GM12878 (cell line): Measurements from ENCODE around the gene SNRPF. TPM values are rescaled to one million over a fixed set of nuclear protein-coding genes. Genes with fewer than 3 reads are reported as not detected.

Source experiments
- BCL11A ChIP-seq: IDR thresholded peaks from 2 replicates; pipeline ENCODE4 v1.6.1; 2011; ENCODE audit warnings: low read depth, low read length
- BHLHE40 ChIP-seq, 2 experiments: fragments of 450-650 bp in 1 of 2; IDR thresholded peaks; 2 replicates each; pipeline ENCODE4 v1.6.1; 2011 to 2017; ENCODE audit warnings: low read depth in 2 of 2, borderline replicate concordance in 1 of 2, improper control_type of control experiment in 1 of 2, low read length in 1 of 2, mild to moderate bottlenecking in 1 of 2
- CBFB ChIP-seq: IDR thresholded peaks from 2 replicates; pipeline ENCODE4 v1.6.1; 2016; ENCODE audit warnings: antibody characterized with exemption, low read depth
- CHD1 ChIP-seq: IDR thresholded peaks from 2 replicates; pipeline ENCODE4 v1.6.1; 2012; ENCODE audit warnings: low read depth, low read length, improper control_type of control experiment
- CHD2 ChIP-seq: IDR thresholded peaks from 2 replicates; pipeline ENCODE4 v1.6.1; 2011; ENCODE audit warnings: low read depth, low read length, improper control_type of control experiment, borderline replicate concordance
- EED ChIP-seq: sonication (generic); IDR thresholded peaks from 2 replicates; pipeline ENCODE4 v1.6.1; 2016; ENCODE audit warnings: antibody characterized with exemption, low read depth
- ESRRA ChIP-seq: IDR thresholded peaks from 2 replicates; pipeline ENCODE4 v1.6.1; 2012; ENCODE audit warnings: mild to moderate bottlenecking, low read length, improper control_type of control experiment
- FOS ChIP-seq: IDR thresholded peaks from 3 replicates; pipeline ENCODE4 v1.6.1; 2011; ENCODE audit warnings: borderline replicate concordance; ENCODE audit not compliant: insufficient read length; ENCODE audit errors: extremely low read depth
- HDAC2 ChIP-seq: fragments of 200-600 bp; sonication (generic); IDR thresholded peaks from 2 replicates; pipeline ENCODE4 v1.6.1; 2017
- JUND ChIP-seq: IDR thresholded peaks from 2 replicates; pipeline ENCODE4 v1.6.1; 2012; ENCODE audit warnings: low read depth, mild to moderate bottlenecking, low read length, improper control_type of control experiment, moderate library complexity
- KDM1A ChIP-seq: fragments of 200-600 bp; sonication (generic); IDR thresholded peaks from 2 replicates; pipeline ENCODE4 v1.6.1; 2016; ENCODE audit warnings: borderline replicate concordance
- LARP7 ChIP-seq: fragments of 450-650 bp; IDR thresholded peaks from 2 replicates; pipeline ENCODE4 v1.6.1; 2017; ENCODE audit warnings: mild to moderate bottlenecking
- MLLT1 ChIP-seq: fragments of 450-650 bp; IDR thresholded peaks from 2 replicates; pipeline ENCODE4 v1.6.1; 2016; ENCODE audit warnings: mild to moderate bottlenecking
- MYC ChIP-seq: IDR thresholded peaks from 2 replicates; pipeline ENCODE4 v1.6.1; 2011; ENCODE audit warnings: mild to moderate bottlenecking, low read length, moderate library complexity, inconsistent platforms; ENCODE audit not compliant: insufficient read depth, insufficient replicate concordance, insufficient read length, severe bottlenecking
- NFIC ChIP-seq: IDR thresholded peaks from 2 replicates; pipeline ENCODE4 v1.6.1; 2012; ENCODE audit warnings: low read depth, mild to moderate bottlenecking, inconsistent platforms, low read length, moderate library complexity
- NFYA ChIP-seq: IDR thresholded peaks from 2 replicates; pipeline ENCODE4 v1.6.1; 2011; ENCODE audit warnings: low read depth, mild to moderate bottlenecking, low read length, improper control_type of control experiment, borderline replicate concordance
- POLR2A ChIP-seq: IDR thresholded peaks from 2 replicates; pipeline ENCODE4 v1.6.1; 2011; ENCODE audit warnings: low read depth, mild to moderate bottlenecking, low read length
- RELA ChIP-seq: fragments of 450-650 bp; IDR thresholded peaks from 2 replicates; pipeline ENCODE4 v1.8.0; 2014; ENCODE audit warnings: borderline replicate concordance; ENCODE audit not compliant: partially characterized antibody
- SREBF2 ChIP-seq: IDR thresholded peaks from 2 replicates; pipeline ENCODE4 v1.6.1; 2012; ENCODE audit warnings: mild to moderate bottlenecking, low read length
- TAF1 ChIP-seq: IDR thresholded peaks from 2 replicates; pipeline ENCODE4 v1.6.1; 2011; ENCODE audit warnings: mild to moderate bottlenecking, low read depth, low read length, borderline replicate concordance
- TCF12 ChIP-seq: IDR thresholded peaks from 2 replicates; pipeline ENCODE4 v1.6.1; 2011; ENCODE audit warnings: low read depth, mild to moderate bottlenecking, low read length
- WRNIP1 ChIP-seq: IDR thresholded peaks from 2 replicates; pipeline ENCODE4 v1.6.1; 2011; ENCODE audit warnings: low read depth, low read length, improper control_type of control experiment, borderline replicate concordance
- YY1 ChIP-seq: IDR thresholded peaks from 2 replicates; pipeline ENCODE4 v1.6.1; 2011; ENCODE audit warnings: low read depth, mild to moderate bottlenecking, low read length
- ZBTB11 ChIP-seq: fragments of 450-650 bp; formaldehyde crosslinking; IDR thresholded peaks from 2 replicates; pipeline ENCODE4 v1.5.0; 2022; ENCODE audit warnings: mild to moderate bottlenecking, missing genetic modification characterization
- ZNF207 ChIP-seq: fragments of 450-650 bp; IDR thresholded peaks from 2 replicates; pipeline ENCODE4 v1.6.1; 2014; ENCODE audit warnings: antibody characterized with exemption, mild to moderate bottlenecking, borderline replicate concordance
- polyA plus RNA-seq, 11 experiments: library from polyadenylated mRNA; depleted of rRNA in 4 of 11; unstranded in 6 of 11; stranded (reverse) in 5 of 11; fragments of >200 nt; fragmentation: Nextera tagmentation in 4 of 11; fragmentation: Illumina TruSeq in 1 of 11; extraction: Ambion mirVana in 4 of 11; extraction: Trizol in 1 of 11; gene quantifications; 1 replicate in 1 of 11; 2 replicates in 10 of 11; pipeline versions ENCODE4 v1.2.1 to v1.2.3, GENCODE V29; 2011 to 2016; ENCODE audit warnings: inconsistent platforms in 2 of 11, missing spikeins in 2 of 11, low read depth in 1 of 11
- total RNA-seq, 4 experiments: library from RNA; depleted of rRNA in 3 of 4; stranded (reverse); fragments of >200 nt in 3 of 4; fragmentation: Illumina TruSeq in 1 of 4; extraction: Trizol in 1 of 4; gene quantifications; 2 replicates each; pipeline versions ENCODE4 v1.2.1 to v1.2.3, GENCODE V29; 2013 to 2021
- TF ChIP-seq, protein P1 (sequence below): fragments of 450-650 bp; IDR thresholded peaks from 2 replicates; pipeline ENCODE4 v1.6.1; 2017; ENCODE audit warnings: borderline replicate concordance

The SNRPF gene
- total and polyA plus RNA-seq, 10 of the 15 experiments (the other 5 are each of a cell fraction or from before 2014, with no cell fraction given): 36.5 to 204 (median 77.9) TPM

DNA sequence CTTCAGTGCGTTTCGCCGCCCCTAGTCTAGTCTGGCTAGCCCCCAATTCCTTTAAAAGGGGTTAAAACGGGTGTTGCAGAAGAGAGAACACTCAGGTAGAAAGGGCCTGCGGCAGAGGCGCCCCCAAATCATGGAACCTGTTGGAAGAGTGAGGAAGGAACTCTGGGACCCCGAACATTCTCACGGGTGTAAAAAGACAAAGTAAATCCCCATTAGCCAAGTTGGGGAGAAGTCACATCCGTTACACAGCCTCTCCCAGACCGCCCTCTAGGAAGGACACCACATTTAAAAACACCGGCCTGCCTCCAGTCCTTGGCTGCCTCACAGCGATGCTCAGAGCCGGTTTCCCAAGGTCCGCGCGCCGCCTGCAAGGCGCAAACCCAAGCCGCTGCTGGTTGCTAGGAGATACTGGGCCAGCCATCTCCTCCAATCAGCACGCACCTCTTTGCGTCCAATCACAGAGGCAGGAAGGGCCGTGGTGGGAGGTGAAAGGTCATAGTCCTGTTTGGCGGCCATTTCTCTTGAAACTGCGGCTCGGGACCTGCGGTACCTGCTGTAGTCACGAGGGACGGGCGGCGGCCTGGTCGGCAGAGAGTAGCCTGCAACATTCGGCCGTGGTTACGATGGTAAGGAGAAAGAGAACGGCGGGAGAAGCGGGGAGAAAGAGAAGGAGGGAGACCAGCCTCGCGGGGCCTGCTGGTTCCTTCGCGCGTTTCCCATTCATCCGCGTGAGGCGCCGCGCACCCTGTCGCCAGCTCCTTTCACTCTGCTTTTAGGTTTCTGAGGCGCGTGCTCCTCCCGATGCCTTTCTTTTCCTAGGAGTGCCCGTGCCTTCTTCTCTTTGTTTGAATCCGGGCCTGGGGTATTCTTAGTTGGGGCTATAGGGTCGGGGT is at the start of gene SNRPF (continued):
- TF ChIP-seq ZBTB11 (CRISPR knock-in tag): no peak
- TF ChIP-seq SREBF2: no peak
- peak; percentile 68 to 82; a peak in 3 of 4 replicates for TF ChIP-seq BHLHE40 (IDR thresholded peaks at IDR 0.05; ENCODE audit: borderline replicate concordance in 1 of 2, low read depth in 2 of 2, low read length in 1 of 2)
- TF ChIP-seq HDAC2: peak; percentile 43; the same call in 1 of the 2 replicates
- TF ChIP-seq MLLT1: peak; percentile 82
- TF ChIP-seq TCF12: 0 out of 2 replicates have a peak, but pooled peaks have one; percentile 35
- TF ChIP-seq CBFB: no peak
- peak; percentile 54 for TF ChIP-seq MYC
- no peak; the same call in 1 of the 2 replicates for TF ChIP-seq NFYA
- TF ChIP-seq CHD1: no peak
- TF ChIP-seq WRNIP1: peak; percentile 49; the same call in 1 of the 2 replicates
- peak; percentile 69 for TF ChIP-seq FOS
- peak; percentile 99 for TF ChIP-seq YY1
- TF ChIP-seq BCL11A: no peak
- no peak for TF ChIP-seq KDM1A
- no peak for TF ChIP-seq NFIC
- peak; percentile 95 for TF ChIP-seq CHD2
- TF ChIP-seq ZNF207: peak; percentile 51; the same call in 1 of the 2 replicates
- TF ChIP-seq POLR2A: peak; percentile 93
- peak; percentile 39; the same call in 1 of the 2 replicates for TF ChIP-seq LARP7
- peak; percentile 46 for TF ChIP-seq RELA
- TF ChIP-seq TAF1: 0 out of 2 replicates have a peak, but pooled peaks have one; percentile 28
- TF ChIP-seq ESRRA: no peak
- TF ChIP-seq, protein P1, sequence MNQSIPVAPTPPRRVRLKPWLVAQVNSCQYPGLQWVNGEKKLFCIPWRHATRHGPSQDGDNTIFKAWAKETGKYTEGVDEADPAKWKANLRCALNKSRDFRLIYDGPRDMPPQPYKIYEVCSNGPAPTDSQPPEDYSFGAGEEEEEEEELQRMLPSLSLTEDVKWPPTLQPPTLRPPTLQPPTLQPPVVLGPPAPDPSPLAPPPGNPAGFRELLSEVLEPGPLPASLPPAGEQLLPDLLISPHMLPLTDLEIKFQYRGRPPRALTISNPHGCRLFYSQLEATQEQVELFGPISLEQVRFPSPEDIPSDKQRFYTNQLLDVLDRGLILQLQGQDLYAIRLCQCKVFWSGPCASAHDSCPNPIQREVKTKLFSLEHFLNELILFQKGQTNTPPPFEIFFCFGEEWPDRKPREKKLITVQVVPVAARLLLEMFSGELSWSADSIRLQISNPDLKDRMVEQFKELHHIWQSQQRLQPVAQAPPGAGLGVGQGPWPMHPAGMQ: no peak
- no peak for TF ChIP-seq JUND
- no peak for TF ChIP-seq EED
